Fibroblast of lung (primary cell): Measurements from ENCODE around the gene C1QL1.

Source experiments
- CTCF ChIP-seq, 2 donors: IDR thresholded peaks in 1 of 2; conservative IDR thresholded peaks in 1 of 2; 1 replicate in 1 of 2; 2 replicates in 1 of 2; pipeline ENCODE4 v1.5.1; 2011 to 2012; ENCODE audit warnings: low read length in 2 of 2, control low read depth in 1 of 2, inconsistent platforms in 1 of 2, low read depth in 1 of 2, mild to moderate bottlenecking in 1 of 2
- EZH2 ChIP-seq: IDR thresholded peaks from 2 replicates; pipeline ENCODE4 v1.5.1; 2012; ENCODE audit warnings: low read length, control low read depth, mild to moderate bottlenecking; ENCODE audit errors: missing control alignments

- no peak for TF ChIP-seq CTCF (conservative IDR thresholded peaks at IDR 0.05 in 1 of 2, IDR thresholded peaks at IDR 0.05 in 1 of 2; ENCODE audit: low read depth in 1 of 2, low read length in 2 of 2)
- no peak for TF ChIP-seq EZH2
Measured at GRCh38 chr17:44971776-44972483, 3.8 kb upstream of the C1QL1 start.
